Measurements from ENCODE around the gene SEMA3C. TPM values are rescaled to one million over a fixed set of nuclear protein-coding genes. Genes with fewer than 3 reads are reported as not detected.
"Not testable (repeated sequence)": the region's sequence is repeated elsewhere in the genome, so short reads cannot be mapped to it uniquely, and the experiment has no call there.

SEMA3C gene
- polyA plus RNA-seq, 3 donors = 23.3 to 30.4 (median 30.0) TPM

DNA sequence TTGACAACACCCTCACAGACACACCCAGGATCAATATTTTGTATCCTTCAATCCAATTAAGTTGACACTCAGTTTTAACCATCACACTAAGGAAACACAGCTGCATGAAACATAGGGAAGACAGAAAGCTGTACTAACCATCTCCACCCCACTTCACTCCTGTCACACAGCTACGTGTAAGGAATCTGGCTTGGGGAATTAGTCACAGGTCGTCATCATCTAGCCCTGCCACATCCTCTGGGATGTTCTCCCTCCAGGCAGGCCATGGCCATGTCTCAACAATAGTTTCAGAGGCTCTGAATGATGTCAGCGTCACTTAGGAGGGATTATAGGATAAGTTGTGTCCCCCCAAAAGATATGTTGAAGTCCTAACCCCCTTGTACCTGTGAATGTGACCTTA, 10.8 kb upstream of the SEMA3C start:
- no peak for DNase-seq (ENCODE audit: low read depth in 3 of 3, low spot score in 2 of 3)

GRCh38 chr7:80926955-80927354, 8.1 kb upstream of the SEMA3C start:
- DNase-seq (ENCODE audit: low read depth in 3 of 3, low spot score in 2 of 3) = not testable (repeated sequence)

DNA sequence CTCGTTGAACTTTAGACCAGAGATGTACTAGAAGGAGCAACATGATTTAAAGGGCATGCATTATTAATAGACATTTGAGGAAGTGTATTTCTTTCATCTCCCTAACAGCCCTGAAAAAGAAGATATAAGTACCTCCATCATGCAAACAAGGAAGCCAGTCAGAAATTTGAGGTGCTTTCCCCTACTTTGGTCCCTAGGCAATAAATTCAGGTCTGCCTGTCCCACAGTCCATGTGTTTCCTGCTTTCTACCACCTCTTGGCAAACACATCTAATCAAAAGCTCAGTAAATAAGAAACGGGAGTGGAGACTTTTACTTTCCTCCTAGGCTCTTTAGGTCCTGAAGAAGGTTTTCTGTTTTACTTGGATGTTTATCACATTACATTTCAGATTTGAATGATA, 5.2 kb upstream of the SEMA3C start:
- no peak for DNase-seq (ENCODE audit: low read depth in 3 of 3, low spot score in 2 of 3)

DNA sequence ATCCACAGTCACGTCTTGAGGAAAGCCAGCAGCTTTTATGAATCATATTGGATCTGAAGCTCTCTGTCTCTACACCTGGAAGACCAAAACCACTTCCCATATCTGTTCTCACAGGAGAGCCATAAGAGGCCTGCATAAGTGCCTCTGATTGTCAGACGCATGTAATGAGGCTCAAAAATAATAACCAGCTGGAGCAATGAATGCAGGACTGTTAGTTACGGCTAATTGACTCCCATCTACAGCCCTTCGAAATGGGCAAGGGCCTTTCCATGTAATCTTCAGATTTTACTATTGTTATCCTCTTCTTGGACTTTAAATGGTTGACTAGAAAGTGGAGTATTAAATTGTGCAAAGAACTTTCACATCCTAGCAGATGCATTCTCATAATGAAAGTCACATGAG, 4.4 kb upstream of the SEMA3C start:
- no peak for DNase-seq (ENCODE audit: low read depth in 3 of 3, low spot score in 2 of 3)

DNA sequence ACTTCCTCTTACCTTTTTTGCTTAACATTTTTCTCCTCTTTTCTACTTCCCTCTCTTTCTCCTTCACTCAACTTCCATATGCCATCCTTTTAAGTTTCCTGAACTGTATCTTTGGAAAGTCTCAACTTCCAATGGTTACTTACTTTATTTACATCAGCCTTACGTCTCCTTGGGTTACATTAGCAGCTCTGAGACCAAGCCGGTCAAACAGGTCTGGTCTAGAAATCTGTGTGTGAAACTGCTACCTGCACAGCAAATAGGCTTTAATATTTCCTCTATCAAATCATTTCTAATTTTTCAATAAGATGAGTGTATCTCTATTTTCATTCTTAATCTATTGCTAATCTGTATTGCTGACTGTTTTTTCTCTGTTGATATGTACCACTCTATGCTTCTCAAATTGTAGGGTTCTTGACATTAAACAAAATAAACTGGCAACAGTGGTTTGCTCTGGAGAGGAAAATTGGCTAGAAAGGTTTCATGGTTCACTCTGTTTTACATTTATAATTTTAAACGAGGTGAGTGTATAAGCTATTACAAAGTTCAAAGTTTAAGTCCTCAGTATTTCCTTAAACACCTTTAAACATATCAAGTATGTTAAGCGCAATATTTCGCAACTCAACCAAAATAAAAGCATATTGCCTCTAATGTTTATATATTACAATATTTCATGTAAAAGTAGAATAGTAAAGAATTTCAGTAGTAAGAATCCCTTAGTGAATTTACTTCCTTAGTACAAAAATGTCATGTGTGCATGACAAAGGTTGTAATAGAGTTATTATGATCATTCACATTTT, 3.6 kb upstream of the SEMA3C start:
- DNase-seq (ENCODE audit: low read depth in 3 of 3, low spot score in 2 of 3) = no peak

DNA sequence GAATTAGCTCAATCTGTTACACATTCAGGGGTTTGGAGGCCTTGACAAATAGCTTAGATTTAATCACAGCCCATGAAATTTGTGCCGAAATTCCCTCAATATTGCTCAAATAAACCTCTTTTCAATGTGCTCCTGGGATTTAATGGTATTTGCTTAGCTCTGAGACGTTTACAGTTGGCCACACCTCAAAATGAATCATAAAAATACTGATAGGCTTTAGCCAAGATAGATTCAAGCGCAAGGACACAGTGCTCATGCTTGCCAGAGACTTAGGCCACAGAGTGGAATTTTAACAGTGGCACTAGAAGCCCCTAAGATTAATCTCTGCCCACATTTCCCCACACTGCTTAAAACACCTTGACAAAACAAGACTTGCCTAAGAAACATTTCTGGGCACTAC, 2.3 kb upstream of the SEMA3C start:
- DNase-seq (ENCODE audit: low read depth in 3 of 3, low spot score in 2 of 3) = no peak

GRCh38 chr7:80918399-80918798, 452 bp downstream of the SEMA3C start:
- DNase-seq (ENCODE audit: low read depth in 3 of 3, low spot score in 2 of 3) = peak in 1 of 3 donors; percentile 25

DNA sequence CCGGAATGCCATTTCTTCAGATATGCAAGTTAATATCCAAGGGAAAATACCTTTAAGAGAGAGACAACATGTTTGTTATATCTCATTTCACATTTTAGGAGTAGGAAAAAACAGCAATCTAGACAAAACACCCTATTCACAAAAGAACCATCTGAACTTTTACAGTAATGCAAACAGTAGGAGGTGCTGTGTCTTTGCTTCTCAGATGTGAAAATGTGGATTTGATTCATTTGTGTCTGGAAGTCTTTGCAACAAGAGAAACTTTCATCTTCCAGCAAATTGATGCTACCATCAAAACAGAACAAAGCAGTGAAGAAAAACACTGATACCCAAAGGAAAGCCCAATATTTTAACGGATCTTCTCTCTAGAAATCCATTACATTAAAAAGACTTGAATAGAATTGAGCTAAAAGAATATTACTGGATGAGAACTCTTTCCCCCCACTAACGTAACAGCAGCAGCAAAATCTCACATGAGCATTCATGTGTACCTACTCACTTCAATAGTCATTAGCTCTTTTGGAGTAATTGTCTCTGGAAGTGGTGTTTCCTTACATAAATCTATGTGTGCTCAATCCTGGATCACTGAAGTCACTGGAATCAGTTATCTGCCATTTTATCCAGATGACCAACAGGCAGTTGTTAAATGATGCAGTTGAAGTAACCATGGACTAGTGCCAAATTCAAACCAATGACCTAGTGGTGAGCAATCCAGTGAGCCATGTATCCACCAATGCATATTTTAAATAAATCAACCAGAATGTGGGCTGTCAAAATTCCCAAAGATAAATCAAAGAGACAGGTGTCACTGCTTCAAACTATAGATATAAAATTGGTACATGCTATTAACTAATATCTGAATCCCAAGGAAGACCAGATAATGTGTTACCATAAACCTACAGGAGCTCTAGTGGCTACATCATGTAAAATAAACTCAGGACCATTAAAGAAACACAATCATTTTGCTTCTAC, 1.8 kb downstream of the SEMA3C start:
- no peak for DNase-seq (ENCODE audit: low read depth in 3 of 3, low spot score in 2 of 3)

GRCh38 chr7:80910228-80910627, 8.6 kb downstream of the SEMA3C start:
- DNase-seq (ENCODE audit: low read depth in 3 of 3, low spot score in 2 of 3) = no peak

- no peak for DNase-seq (ENCODE audit: low read depth in 3 of 3, low spot score in 2 of 3)
These were observed 10.5 kb downstream of the SEMA3C start for GRCh38 chr7:80908360-80908797.

- DNase-seq (ENCODE audit: low read depth in 3 of 3, low spot score in 2 of 3) = no peak
These were observed 11.2 kb downstream of the SEMA3C start for GRCh38 chr7:80907612-80908011.

GRCh38 chr7:80907141-80907601, 11.7 kb downstream of the SEMA3C start:
- no peak for DNase-seq (ENCODE audit: low read depth in 3 of 3, low spot score in 2 of 3)

GRCh38 chr7:80905334-80905733, 13.5 kb downstream of the SEMA3C start:
- no peak for DNase-seq (ENCODE audit: low read depth in 3 of 3, low spot score in 2 of 3)

- DNase-seq (ENCODE audit: low read depth in 3 of 3, low spot score in 2 of 3) = no peak
These were observed 16.0 kb downstream of the SEMA3C start for GRCh38 chr7:80902716-80903308.

- no peak for DNase-seq (ENCODE audit: low read depth in 3 of 3, low spot score in 2 of 3)
These were observed 16.8 kb downstream of the SEMA3C start for GRCh38 chr7:80902019-80902418.

DNA sequence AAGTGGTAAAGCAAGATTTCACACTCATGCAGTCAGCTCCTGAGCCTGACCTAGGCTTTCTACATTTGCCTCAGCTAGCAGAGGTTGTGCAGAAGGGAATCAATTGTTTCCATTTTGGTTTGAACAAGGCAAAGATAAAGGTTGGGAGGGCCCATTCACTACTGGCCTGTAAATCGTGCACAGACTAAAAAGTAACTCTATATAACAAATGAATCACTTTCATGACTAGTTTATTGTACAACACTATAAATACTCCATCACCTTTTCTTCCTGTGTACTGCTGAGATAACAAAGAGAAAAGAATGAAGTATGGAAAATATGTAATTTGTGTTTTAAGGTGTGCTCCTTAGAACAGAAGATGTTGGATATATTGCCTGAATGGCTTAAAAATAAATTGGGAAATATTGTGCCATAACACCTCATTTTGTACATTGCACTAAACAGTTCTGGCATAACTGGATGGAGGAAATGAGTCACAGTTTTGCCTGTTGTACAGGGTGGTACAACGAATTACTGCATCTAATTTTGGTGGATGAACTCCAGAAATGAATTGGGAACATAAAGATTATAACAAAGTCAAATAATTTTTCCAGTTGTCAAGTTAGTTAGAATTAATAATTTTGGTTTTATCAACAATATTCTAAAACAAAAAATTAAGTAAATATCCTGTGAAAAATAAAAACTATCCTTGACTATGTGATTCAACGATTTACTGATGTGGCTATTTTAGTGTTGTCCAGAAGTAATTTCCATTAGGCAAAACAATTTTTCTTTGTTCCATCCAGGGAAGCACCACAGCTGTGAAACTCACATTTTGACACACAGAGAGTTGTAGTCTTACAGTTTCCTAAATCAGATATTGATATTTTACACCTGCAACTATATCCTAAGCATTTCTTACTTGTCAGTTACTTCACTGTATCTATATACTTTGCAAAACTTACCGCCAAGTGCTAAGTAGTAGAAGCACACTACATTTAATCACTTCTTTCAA, 18.0 kb downstream of the SEMA3C start:
- DNase-seq (ENCODE audit: low read depth in 3 of 3, low spot score in 2 of 3) = no peak

DNA sequence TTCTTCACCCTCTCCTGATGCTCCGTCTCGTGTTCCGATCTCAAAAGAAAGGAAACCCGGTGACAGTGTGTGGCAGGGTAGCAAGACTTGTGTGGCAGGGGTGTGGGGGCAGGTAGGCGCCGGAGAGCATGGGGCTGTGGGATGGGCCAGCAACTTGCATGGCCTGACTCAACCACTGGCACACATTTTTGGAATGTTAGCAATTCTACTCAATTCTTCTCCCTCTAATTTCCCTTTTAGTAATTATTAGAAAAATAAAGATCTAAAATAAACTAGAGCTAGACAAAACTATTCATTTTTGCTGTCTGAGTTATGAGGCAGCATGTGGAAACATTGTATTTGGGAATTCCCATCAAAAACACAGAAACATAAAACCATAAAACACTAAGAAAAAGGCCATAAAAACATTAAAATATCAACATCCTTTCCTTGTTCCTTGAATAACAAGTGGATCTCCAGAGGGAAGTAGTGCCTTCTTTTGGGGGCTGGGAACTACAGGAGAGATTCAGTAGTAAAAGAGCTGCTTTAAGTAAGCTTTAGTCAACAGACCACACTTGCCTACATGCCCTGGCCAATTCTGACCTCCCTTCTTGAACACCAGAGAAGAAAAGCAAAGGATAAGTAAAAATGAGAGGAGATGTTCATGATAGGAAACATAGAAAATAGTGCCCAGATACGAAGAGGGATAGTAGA, 21.8 kb downstream of the SEMA3C start:
- DNase-seq (ENCODE audit: low read depth in 3 of 3, low spot score in 2 of 3) = no peak

- DNase-seq (ENCODE audit: low read depth in 3 of 3, low spot score in 2 of 3) = no peak
These were observed 23.8 kb downstream of the SEMA3C start for GRCh38 chr7:80895056-80895455.

GRCh38 chr7:80891259-80891544, 27.6 kb downstream of the SEMA3C start:
- DNase-seq (ENCODE audit: low read depth in 3 of 3, low spot score in 2 of 3) = no peak

All from right renal cortex interstitium (tissue), 3 donors.